NCI-H2196 treated with DMSO at 0.1 percent for 48 hours (cell line): ENCODE measurements around the gene TCF3.

Experiments
- DNase-seq: peaks from one replicate; lab custom pipeline; 2025; ENCODE audit not compliant: unreplicated experiment; lab: John Stamatoyannopoulos, UW

Gene TCF3

GRCh38 chr19:1587872-1588271 is 64.5 kb downstream of the TCF3 start:
- no peak for DNase-seq

DNA sequence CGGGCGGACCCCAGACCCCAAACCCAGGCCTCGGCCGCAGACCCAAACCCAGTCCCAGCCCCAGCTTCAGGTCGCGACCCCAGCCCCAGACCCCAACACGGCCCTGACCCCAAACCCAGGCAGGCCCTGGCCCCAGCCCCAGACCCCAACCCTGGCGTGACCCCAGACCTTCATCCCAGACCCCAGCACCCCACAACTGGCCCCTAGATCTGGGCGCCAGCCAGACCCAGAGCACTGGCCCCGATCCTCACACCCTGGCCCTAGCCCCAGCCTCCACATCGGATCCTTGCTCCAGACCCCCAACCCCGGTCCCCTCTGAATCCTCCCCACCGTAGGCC is 67.2 kb downstream of the TCF3 start:
- DNase-seq: no peak

DNA sequence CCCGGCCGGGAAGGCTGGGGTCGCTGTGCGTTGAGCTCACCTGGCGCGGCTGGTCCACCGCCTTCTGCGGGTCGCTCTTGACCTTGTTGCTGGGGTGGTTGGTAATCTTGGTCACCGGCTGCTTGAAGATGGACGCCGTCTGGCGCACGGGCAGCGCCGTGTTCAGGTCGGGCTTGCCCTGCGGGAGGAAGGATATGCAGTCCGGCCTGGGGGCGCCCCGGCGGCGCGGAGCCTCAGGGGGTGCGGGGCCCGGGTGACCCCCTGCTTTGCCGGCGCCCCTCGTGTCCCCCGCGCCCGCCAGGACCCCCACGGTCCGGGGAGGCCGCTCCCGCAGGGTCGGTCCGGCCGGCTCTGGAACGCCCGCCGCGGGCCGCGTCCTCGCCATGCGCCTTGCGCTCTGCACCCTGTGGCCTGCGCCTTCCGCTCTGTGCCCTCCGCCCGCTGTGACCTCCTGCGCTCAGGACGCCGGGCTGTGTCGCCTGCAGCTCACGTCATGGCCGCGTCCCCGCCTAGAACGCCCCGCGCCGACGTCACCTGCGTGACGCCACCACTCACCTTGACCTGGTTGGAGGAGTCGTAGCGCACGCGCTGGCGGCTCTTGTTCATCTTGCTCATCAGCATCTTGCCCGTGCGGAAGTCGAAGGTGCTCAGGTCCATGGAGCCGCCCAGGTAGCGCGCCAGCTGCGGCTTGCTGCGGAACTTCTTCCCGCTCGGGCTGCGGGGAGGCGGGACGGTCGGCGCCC is 67.7 kb downstream of the TCF3 start:
- no peak for DNase-seq

- DNase-seq: peak; percentile 30
Observed at GRCh38 chr19:1582201-1582600, 70.2 kb downstream of the TCF3 start.

- no peak for DNase-seq
Observed at GRCh38 chr19:1580957-1581356, 71.5 kb downstream of the TCF3 start.

GRCh38 chr19:1580382-1580781 is 72.0 kb downstream of the TCF3 start:
- no peak for DNase-seq

DNA sequence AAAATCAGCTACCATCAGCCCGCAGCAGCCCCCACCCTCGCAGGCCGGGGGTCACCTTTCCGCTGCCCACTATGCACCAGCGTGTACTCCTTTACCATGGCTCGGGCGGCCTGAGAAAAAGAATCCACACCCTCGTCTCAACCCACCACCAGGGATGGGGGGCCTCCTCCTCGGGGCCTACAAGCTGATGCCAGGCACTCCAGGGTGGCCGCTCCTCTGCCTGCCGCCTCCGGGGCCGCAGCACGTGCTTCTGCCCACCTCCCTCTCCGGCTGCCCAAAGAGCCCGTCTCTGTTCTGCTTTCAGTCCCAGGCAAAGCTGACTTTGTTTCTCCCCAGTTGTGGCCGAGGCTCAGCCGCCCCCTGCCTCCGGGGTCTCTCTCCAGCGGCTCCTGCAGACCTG is 73.2 kb downstream of the TCF3 start:
- DNase-seq: no peak

GRCh38 chr19:1577929-1578618 is 74.3 kb downstream of the TCF3 start:
- peak; percentile 50 for DNase-seq

GRCh38 chr19:1577090-1577928 is 75.1 kb downstream of the TCF3 start:
- peak; percentile 72 for DNase-seq

GRCh38 chr19:1576242-1577089 is 75.9 kb downstream of the TCF3 start:
- DNase-seq: no peak

- DNase-seq: no peak
Observed at GRCh38 chr19:1575323-1576241, 76.8 kb downstream of the TCF3 start.

GRCh38 chr19:1574354-1575136 is 77.9 kb downstream of the TCF3 start:
- no peak for DNase-seq

- no peak for DNase-seq
Observed at GRCh38 chr19:1572795-1573194, 79.6 kb downstream of the TCF3 start.

GRCh38 chr19:1571358-1571757 is 81.1 kb downstream of the TCF3 start:
- DNase-seq: no peak

- DNase-seq: no peak
Observed at GRCh38 chr19:1570836-1571235, 81.6 kb downstream of the TCF3 start.

DNA sequence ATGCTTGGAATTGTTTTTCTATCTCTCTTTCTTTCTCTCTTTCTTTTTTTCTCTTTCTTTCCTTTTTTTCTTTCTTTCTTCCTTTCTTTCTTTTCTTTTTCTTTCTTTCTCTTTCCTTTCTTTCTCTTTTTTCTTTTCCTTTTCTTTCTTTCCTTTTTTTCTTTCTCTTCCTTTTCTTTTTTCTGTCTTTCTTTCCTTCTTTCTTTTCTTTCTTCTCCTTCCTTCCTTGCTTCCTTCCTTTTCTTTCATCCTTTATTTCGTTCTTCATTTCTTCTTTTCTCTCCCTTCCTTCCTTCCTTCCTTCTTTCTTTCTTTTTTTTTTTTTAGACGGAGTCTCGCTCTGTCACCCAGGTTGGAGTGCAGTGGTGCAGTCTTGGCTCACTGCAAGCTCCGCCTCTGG is 82.4 kb downstream of the TCF3 start:
- DNase-seq: no peak

DNA sequence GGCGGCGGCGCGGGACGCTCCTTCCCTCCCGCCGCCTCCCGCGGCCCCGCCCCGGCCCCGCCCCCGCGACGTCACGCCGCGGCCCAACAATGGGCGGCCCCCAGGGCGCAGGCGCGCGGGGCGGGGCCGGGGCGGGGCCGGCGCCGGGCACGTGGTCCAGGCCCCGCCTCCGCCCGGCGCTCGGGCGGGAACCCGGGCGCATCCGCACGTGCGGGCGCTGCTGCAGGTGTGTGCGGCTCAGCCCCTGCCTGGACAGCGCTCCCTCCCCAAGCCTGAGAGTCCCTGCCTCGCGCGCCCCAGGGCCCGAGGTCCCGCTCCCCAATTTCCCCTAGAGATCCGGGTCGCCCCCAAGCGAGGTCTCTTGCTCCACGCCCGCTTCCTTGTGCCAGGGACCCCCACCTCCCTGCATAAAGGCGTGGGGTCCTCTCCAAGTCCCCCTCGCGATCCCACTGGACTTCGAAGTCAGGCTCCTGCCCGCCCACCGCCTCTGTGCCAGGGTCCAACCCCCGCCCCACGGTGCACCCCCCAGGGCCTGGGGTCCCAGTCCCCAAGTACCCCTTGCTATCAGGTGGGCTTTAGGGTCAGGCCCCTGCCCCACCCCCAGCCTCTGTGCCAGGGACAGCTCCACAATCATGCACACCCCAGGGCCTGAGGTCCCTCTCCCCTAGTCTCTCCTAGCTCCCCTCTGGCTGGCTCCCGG is 83.9 kb downstream of the TCF3 start, which contains the start of gene MEX3D:
Gene MEX3D, minus strand, starts transcription at position 6 of the 700 bp plus-strand sequence. CDS start 267 bp downstream, outside the sequence.
- peak; percentile 68 for DNase-seq

GRCh38 chr19:1567848-1568227 is 84.6 kb downstream of the TCF3 start:
- DNase-seq: no peak
